GM21360 (cell line): ENCODE measurements around the gene TUBA4A.
"Not testable (repeated sequence)": the region's sequence is repeated elsewhere in the genome, so short reads cannot be mapped to it uniquely, and the experiment has no call there.

Source experiments
- ATAC-seq: cut with Tn5 transposase; IDR thresholded peaks from one replicate; pipeline ENCODE4 v1.9.1; 2021; ENCODE audit warnings: mild to moderate bottlenecking, moderate library complexity; ENCODE audit not compliant: unreplicated experiment

The TUBA4A gene

GRCh38 chr2:219287116-219287440 is 33.4 kb upstream of the TUBA4A start:
- ATAC-seq = not testable (repeated sequence)

GRCh38 chr2:219286436-219287115 is 32.9 kb upstream of the TUBA4A start:
- ATAC-seq = no peak

DNA sequence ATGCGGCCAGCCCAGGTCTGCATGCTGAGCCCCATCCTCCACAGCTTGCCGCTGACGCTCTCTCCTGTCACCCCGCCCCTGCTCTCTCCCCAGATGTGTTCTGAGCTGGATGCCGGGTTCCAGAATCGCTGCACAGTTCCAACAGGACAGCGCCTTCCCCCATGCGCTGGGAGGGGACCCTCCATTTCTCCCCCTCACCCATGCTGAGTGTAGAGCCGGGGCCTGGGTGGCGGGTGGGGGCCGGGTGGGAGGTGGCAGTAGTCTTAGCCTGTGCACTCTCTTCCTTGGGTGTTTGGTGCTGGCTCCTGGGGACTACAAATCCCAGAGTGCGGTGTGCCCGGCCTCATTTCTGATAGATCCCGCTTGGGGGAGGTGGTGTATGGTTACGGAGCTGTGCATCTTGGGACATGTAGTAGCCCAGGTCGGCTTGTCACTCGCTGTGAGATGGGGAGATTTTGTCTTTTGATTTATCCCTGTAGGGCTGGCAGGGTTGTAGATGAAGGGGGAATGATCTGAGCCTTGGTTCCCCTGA is 32.2 kb upstream of the TUBA4A start:
- no peak for ATAC-seq

GRCh38 chr2:219285373-219285735 is 31.6 kb upstream of the TUBA4A start:
- no peak for ATAC-seq

DNA sequence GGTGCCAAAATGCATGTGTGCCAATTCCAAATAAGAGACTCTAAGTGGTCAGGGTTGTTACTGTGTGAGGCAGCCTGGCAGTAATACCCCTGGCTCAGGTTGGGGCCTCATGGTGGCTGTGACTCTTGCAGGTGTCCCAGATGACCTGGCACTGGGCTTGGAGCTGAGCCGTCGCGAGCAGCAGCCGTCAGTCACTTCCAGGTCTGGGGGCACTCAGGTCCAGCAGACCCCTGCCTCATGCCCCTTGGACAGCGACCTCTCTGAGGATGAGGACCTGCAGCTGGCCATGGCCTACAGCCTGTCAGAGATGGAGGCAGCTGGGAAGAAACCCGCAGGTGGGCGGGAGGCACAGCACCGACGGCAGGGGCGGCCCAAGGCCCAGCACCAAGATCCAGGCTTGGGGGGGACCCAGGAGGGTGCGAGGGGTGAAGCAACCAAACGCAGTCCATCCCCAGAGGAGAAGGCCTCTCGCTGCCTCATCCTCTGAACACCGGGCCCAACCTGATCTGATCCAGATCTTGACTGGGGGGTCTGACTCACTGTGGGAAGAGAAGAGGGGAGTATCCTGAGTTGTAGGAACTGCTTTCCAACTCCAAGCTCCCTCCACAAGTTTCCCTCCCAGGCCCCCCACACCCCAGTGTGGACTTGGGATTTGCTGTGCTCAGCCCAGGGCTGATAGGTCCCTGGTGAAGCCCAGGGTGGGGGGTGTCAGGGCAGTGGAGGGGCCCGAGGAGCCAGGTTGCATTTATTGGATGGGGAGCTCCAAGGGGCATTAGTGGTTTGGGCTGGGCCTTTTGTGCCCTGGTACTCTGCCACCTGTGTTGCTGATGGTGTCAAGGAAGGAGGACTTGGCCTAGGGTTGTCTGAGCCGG is 31.0 kb upstream of the TUBA4A start:
- ATAC-seq = no peak

DNA sequence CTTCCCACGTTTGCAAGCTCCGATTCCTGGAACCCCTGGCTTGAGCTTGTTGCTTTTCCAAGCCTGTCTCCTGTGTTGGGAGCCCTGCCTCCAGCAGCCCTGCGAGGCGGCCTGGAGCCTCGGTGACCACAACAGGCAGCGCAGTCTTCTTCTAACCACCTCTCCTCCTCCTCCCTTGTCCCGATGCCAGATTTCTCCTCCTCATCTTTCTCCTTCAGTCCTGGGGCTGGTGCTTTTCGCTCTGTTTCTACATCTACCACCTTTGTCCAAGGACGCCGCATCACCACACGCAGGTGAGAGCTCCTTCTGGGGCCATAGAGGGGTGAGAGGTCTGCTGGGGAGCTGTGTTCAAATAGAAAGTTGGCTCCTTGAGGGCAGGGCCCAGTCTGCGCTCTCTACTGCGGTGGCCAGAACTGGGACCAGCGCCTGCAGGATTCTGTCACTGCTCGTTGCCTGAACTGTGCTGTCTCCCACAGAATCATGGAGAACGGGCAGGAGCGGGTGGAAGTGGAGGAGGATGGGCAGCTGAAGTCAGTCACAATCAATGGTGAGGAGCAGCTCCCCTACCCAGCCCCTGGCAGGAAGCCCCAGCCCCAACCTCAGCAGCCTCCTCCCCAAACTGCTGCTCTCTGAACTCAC is 29.3 kb upstream of the TUBA4A start:
- no peak for ATAC-seq

DNA sequence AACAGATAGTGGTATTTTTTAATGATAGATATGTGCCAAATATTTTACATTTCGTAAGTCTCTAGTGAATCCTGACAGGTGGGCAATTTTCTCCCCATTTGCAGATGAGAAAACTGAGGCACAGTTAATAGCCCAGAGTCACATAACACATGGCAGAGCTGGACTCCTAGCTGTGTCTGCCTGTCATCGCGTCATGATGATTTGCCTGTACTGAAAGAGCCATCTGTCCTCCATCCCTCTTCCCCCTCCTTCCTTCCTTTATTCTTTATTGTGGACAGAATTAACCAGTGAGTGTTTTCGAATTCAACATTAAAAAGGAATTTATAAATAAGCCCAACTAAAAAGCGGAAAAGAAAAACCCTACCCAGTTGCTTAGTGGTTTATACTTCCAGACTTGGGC is 28.7 kb upstream of the TUBA4A start:
- no peak for ATAC-seq

DNA sequence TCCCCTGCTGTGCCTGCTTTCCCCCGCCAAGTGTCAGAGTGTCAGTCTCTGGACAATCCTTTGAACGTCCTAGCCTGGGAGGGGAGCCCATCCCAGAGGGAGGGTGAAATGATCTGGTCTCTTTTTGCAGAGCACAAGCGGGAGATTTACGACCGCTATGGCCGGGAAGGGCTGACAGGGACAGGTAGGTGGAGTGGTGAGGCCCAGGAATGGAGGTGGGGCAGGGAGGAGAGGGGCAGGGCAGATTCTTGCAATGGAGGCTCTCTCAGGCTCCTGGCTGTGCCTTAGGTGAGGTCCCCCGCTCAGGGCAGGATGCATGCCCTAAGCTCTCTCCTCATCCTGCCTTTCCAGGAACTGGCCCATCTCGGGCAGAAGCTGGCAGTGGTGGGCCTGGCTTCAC is 27.9 kb upstream of the TUBA4A start:
- no peak for ATAC-seq

DNA sequence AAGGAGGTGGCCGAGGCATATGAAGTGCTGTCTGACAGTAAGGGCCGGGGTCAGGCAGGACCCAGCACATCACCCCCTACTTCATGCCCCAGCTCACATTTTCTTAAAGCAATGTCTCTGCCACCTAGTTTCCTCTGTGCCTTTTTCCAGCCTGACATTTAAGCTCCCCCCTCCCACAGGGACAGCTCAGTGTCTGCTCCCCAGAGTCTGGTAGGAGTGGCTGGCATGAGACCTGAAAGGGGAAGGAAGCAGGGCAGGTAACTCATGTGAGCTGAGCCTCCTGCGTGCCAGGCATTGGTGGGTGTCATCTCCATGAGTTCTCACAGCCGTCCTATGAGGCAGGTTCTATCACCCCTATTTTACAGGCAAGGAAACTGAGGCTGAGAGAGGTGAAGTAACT is 26.9 kb upstream of the TUBA4A start:
- ATAC-seq = no peak

- no peak for ATAC-seq
Measured at GRCh38 chr2:219279916-219280516, 26.3 kb upstream of the TUBA4A start.

GRCh38 chr2:219279151-219279915 is 25.6 kb upstream of the TUBA4A start, which contains the start of gene DNAJB2:
DNAJB2 (plus strand) TSS chr2:219279366; CDS start chr2:219279834, 468 bp downstream.
- ATAC-seq = peak; percentile 83

DNA sequence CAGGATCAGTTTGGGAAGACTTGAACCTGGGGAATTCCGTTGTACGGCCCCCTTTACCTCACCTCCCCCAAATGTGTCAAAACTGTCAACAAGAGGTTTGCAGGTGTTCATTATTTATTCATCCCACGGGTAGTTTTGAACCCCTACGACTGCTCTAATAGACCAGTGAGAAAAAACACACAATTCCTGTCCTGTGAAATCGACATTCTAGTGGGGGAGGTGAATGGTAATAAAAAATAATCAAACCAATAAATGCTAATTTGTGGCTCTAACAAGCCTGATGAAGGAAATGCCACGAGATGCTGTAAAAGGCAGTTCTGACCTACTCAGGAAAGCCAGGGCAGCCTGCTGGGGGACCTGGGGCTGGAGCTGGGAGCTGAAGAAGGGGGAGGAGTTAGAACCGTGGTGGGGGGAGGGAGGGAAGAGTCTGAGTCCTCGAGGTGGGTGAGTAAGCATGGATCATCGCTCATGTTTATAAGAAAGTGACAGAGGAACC is 25.0 kb upstream of the TUBA4A start:
- ATAC-seq = no peak

DNA sequence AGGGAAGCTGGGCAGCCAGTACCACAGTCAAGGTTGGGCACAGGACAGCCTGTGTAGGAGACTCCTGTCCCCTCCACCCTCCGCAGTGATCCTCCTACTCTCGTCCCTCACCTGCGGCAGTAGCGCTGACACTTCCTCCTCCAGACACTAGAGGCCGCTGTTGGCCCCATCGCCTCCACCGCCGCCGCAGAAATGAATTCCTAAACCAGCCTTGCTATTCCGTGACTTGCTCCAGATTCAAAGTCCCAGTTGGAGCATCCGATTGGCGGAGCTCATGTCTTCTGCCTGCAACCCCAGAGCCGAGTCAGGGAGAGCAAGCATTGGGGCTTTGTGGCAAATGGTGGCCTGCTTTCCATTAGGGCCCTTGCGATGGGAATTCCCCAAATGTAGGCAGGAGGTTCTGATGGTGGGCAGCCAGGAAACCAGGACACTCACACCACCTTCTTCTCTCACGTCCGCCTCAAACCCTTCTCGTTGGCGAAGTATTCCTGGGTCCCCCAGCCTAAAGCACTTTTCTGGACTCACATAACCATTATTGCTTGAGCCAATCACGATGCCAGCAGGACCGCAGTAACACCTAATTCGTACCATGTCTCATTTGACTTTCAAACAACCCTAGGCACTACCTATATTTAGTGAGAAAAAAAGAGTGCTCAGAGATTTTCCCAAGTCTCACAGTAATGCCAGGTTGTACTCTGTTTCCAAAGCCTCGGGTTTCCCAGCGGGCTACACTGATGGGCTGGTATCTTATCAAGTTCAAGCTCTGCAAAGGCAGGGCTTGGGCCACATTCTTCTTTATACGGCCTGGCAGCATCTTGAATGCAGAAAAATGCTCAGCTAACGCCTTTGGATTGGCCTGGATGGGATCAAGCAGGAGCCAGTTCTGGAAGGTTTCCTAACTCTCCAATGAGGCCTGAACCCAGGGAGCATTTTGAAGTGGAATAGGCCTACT is 24.3 kb upstream of the TUBA4A start:
- ATAC-seq = no peak

DNA sequence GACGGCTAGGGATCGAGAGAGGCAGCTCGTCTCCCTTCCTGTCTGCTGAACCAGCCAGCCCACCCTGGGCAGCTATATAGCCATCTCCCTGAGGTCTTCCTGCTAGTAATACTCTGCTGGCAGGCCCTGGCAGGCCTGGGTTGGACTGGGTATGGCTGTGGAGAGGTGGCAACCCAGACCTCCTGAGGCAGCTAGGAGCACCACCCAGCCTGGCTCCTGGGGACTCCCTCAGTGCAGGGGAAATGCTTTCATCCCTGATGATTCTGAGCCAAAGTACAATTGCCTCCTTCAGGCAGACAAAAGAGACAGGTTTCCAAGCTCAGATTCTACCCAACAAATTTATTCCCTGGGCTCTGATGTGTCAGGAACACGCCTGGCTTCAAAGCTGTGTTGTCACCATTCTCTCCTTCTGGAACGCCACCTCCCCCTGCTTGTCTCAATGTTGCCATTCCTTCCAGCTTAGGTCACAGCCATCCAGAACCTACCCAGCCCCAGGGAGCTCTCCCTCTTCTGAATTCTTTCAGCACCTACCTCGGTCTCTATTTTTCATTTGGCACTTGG is 20.7 kb upstream of the TUBA4A start:
- no peak for ATAC-seq

GRCh38 chr2:219273937-219274336 is 20.2 kb upstream of the TUBA4A start:
- ATAC-seq = no peak

DNA sequence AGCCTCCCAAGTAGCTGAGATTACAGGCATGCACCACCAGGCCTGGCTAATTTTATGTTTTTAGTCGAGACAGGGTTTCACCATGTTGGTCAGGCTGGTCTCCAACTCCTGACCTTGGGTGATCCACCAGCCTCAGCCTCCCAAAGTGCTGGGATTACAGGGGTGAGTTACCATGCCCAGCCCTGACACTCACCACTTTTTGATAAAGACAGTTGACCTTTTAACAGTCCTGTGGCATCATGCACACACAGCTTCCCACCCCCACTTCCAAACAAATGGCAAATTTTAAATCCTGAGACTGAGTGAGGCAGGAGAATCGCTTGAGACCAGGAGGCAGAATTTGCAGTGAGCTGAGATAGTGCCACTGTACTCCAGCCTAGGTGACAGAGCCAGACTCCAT is 19.3 kb upstream of the TUBA4A start:
- ATAC-seq = no peak

DNA sequence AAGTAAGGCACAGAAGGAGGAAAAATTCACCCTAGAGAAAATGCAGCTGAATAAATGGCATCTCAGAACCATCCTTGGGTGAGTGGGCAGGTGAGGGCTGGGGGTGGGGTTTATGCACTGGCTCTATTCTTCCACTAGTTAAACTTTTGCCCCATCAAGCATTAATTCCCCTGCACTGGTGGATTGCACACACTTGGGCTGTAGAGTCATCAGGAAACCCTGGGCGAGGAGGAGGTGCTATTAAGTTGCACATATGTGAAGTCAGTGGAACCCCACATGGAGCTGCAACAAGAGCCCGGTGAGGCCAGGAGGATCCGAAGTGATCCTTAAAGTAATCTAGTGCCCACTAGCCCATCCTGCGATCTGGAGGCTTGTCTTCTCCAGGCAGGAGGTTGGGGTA is 18.6 kb upstream of the TUBA4A start:
- ATAC-seq = no peak

GRCh38 chr2:219271021-219271420 is 17.3 kb upstream of the TUBA4A start:
- no peak for ATAC-seq

GRCh38 chr2:219270055-219270372 is 16.3 kb upstream of the TUBA4A start:
- no peak for ATAC-seq
